Measurements from ENCODE around the gene FBXL19. TPM values are rescaled to one million over a fixed set of nuclear protein-coding genes. Genes with fewer than 3 reads are reported as not detected.

The FBXL19 gene
- total and polyA plus RNA-seq, 2 experiments from 2014 or later: 0.64 to 18.2 TPM

DNA sequence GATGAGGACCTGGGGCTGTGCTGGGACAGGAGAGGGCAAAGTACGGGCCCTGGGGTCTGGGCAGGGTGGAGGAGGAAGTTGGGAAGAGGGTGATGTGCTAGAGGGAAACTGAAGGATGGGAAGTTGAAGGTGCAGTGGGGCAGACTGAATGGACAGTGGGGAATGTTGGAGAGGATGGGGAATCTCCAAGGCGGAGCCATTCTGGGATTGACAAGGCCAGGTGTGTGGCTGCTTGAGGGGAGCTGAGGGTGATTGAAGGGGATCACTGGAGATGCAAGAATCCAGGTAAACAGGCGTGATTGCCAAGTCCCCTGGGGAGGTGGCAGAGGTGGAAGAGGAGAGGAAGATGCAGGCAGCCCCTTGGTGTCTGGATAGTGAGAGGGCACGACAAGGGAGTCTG, 53.1 kb downstream of the FBXL19 start:
- H3K36me3 ChIP-seq (ENCODE audit: low read depth): peaks cover 8% of the 10 kb centered on the region
- in situ Hi-C loops (cut with MboI): loop anchor here (25.0 kb wide), 1 partner anchor 461 kb away; the partner anchor contains the start of genes COX6A2 and ZNF843

DNA sequence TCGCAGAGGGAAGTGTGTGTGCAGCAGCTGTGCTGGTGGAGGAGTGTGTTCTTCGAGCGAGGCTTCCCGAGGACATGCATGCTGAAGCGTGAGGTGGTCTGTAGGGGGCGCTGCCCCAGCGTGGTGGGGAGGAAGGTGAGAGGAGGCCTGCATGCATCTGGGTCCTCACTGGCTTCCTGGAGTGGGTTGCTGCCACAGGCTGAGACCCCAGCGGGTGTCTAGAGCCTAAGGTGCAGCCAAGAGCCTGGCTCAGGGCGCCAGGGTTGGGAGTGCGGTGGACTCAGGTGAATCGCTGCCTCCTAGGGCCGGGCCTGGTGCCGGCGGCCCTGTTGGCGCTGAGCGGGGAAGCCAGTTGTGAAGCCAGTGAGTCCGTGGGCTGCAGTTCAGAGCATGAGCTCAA, 54.1 kb downstream of the FBXL19 start:
- in situ Hi-C loops (cut with MboI): loop anchor here (25.0 kb wide), 1 partner anchor 460 kb away; the partner anchor contains the start of genes COX6A2 and ZNF843
- TF ChIP-seq EZH2phosphoT487 (IDR thresholded peaks at IDR 0.05; ENCODE audit: insufficient read depth, low read depth): no peak
- no peak for TF ChIP-seq EZH2 (IDR thresholded peaks at IDR 0.05; ENCODE audit: insufficient read depth, poor library complexity, severe bottlenecking)
- DNase-seq: peak; percentile 37

More for the DNA sequence above, 53.1 kb downstream of the FBXL19 start:
- no peak overlapping the region for H3K9ac ChIP-seq
- no peak overlapping the region for H3K4me3 ChIP-seq
- H3K9me2 ChIP-seq (ENCODE audit: insufficient read depth): no peaks in the 10 kb centered on the region
- H3K27ac ChIP-seq: no peak overlapping the region
- H3K4me1 ChIP-seq (ENCODE audit: insufficient read depth): no peaks in the 10 kb centered on the region
- no peak overlapping the region for H2AFZ ChIP-seq
- no peak for DNase-seq
- TF ChIP-seq EZH2 (IDR thresholded peaks at IDR 0.05; ENCODE audit: insufficient read depth, poor library complexity, severe bottlenecking) (no peak), EZH2phosphoT487 (IDR thresholded peaks at IDR 0.05; ENCODE audit: insufficient read depth, low read depth) (no peak)
- H3F3A ChIP-seq (ENCODE audit: insufficient read depth): peaks cover 1% of the 10 kb centered on the region; the same call in 1 of the 2 replicates
- no peaks in the 10 kb centered on the region for H3K27me3 ChIP-seq (replicated peaks; ENCODE audit: insufficient read depth)
- WGBS, 2 experiments (ENCODE audit: low coverage in 1 of 2, low lambda C conversion rate in 2 of 2, missing lambda C conversion rate in 2 of 2): 99 to 100% methylated on average over 4 of the region's 4 CpGs
- H3K9me3 ChIP-seq (ENCODE audit: low read depth): no peaks in the 10 kb centered on the region
- H3K79me2 ChIP-seq (ENCODE audit: insufficient read depth): no peaks in the 10 kb centered on the region; the same call in 1 of the 2 replicates
- H3K4me2 ChIP-seq (ENCODE audit: unreplicated experiment): no peak overlapping the region
- no peaks in the 10 kb centered on the region for H4K20me1 ChIP-seq (ENCODE audit: insufficient read depth)

GRCh38 chr16:30979170-30980022, 56.0 kb downstream of the FBXL19 start:
- Histone ChIP-seq H2AFZ (no peak overlapping the region), H3K27ac (no peak overlapping the region), H3K4me1 (ENCODE audit: insufficient read depth) (peaks cover 12% of the 10 kb centered on the region), H3K79me2 (ENCODE audit: insufficient read depth) (no peaks in the 10 kb centered on the region; the same call in 1 of the 2 replicates), H3K4me3 (no peak overlapping the region), H3K36me3 (ENCODE audit: low read depth) (0 out of 2 replicates have a peak, but pooled peaks cover 3% of the 10 kb centered on the region), H3K9me2 (ENCODE audit: insufficient read depth) (no peaks in the 10 kb centered on the region), H3K9me3 (ENCODE audit: low read depth) (no peaks in the 10 kb centered on the region), H3K27me3 (replicated peaks; ENCODE audit: insufficient read depth) (no peaks in the 10 kb centered on the region), H3K4me2 (ENCODE audit: unreplicated experiment) (no peak overlapping the region), H3F3A (ENCODE audit: insufficient read depth) (peaks cover 13% of the 10 kb centered on the region), H3K9ac (no peak overlapping the region), H4K20me1 (ENCODE audit: insufficient read depth) (no peaks in the 10 kb centered on the region)
- in situ Hi-C loops (cut with MboI): loop anchor here (25.0 kb wide), 1 partner anchor 458 kb away; the partner anchor contains the start of genes COX6A2 and ZNF843
- WGBS, 2 experiments (ENCODE audit: low coverage in 1 of 2, low lambda C conversion rate in 2 of 2, missing lambda C conversion rate in 2 of 2): 91 to 95% methylated on average over 28 to 61 of the region's 62 CpGs
- TF ChIP-seq EZH2 (IDR thresholded peaks at IDR 0.05; ENCODE audit: insufficient read depth, poor library complexity, severe bottlenecking): no peak
- no peak for TF ChIP-seq EZH2phosphoT487 (IDR thresholded peaks at IDR 0.05; ENCODE audit: insufficient read depth, low read depth)
- no peak for DNase-seq

More for the DNA sequence above, 54.1 kb downstream of the FBXL19 start:
- no peak overlapping the region for H3K4me2 ChIP-seq (ENCODE audit: unreplicated experiment)
- 76 to 82% methylated on average over 15 to 17 of the region's 17 CpGs for WGBS, 2 experiments (ENCODE audit: low coverage in 1 of 2, low lambda C conversion rate in 2 of 2, missing lambda C conversion rate in 2 of 2)
- no peak overlapping the region for H3K27ac ChIP-seq
- no peaks in the 10 kb centered on the region for H3K9me2 ChIP-seq (ENCODE audit: insufficient read depth)
- H3K79me2 ChIP-seq (ENCODE audit: insufficient read depth): no peaks in the 10 kb centered on the region; the same call in 1 of the 2 replicates
- H3K4me3 ChIP-seq: no peak overlapping the region
- H3K9ac ChIP-seq: no peak overlapping the region
- peaks cover 12% of the 10 kb centered on the region for H3F3A ChIP-seq (ENCODE audit: insufficient read depth)
- H3K36me3 ChIP-seq (ENCODE audit: low read depth): no peaks in the 10 kb centered on the region; the same call in 1 of the 2 replicates
- no peaks in the 10 kb centered on the region for H3K9me3 ChIP-seq (ENCODE audit: low read depth)
- H4K20me1 ChIP-seq (ENCODE audit: insufficient read depth): no peaks in the 10 kb centered on the region
- H3K4me1 ChIP-seq (ENCODE audit: insufficient read depth): peaks cover 4% of the 10 kb centered on the region
- H3K27me3 ChIP-seq (replicated peaks; ENCODE audit: insufficient read depth): no peaks in the 10 kb centered on the region
- H2AFZ ChIP-seq: no peak overlapping the region

GRCh38 chr16:30980023-30980371, 56.6 kb downstream of the FBXL19 start:
- in situ Hi-C loops (cut with MboI): loop anchor here (25.0 kb wide), 1 partner anchor 457 kb away; the partner anchor contains the start of genes COX6A2 and ZNF843
- H3K27me3 ChIP-seq (replicated peaks; ENCODE audit: insufficient read depth): no peaks in the 10 kb centered on the region
- TF ChIP-seq EZH2 (IDR thresholded peaks at IDR 0.05; ENCODE audit: insufficient read depth, poor library complexity, severe bottlenecking) (no peak), EZH2phosphoT487 (IDR thresholded peaks at IDR 0.05; ENCODE audit: insufficient read depth, low read depth) (no peak)
- 0 out of 2 replicates have a peak, but pooled peaks cover 3% of the 10 kb centered on the region for H3K36me3 ChIP-seq (ENCODE audit: low read depth)
- H3K79me2 ChIP-seq (ENCODE audit: insufficient read depth): no peaks in the 10 kb centered on the region; the same call in 1 of the 2 replicates
- H3F3A ChIP-seq (ENCODE audit: insufficient read depth): peaks cover 13% of the 10 kb centered on the region
- peaks cover 12% of the 10 kb centered on the region for H3K4me1 ChIP-seq (ENCODE audit: insufficient read depth)
- H2AFZ ChIP-seq: no peak overlapping the region
- DNase-seq: no peak
- no peak overlapping the region for H3K4me3 ChIP-seq
- H3K9me3 ChIP-seq (ENCODE audit: low read depth): no peaks in the 10 kb centered on the region
- no peak overlapping the region for H3K27ac ChIP-seq
- no peaks in the 10 kb centered on the region for H4K20me1 ChIP-seq (ENCODE audit: insufficient read depth)
- 94 to 96% methylated on average over 10 to 15 of the region's 15 CpGs for WGBS, 2 experiments (ENCODE audit: low coverage in 1 of 2, low lambda C conversion rate in 2 of 2, missing lambda C conversion rate in 2 of 2)
- H3K9me2 ChIP-seq (ENCODE audit: insufficient read depth): no peaks in the 10 kb centered on the region
- H3K9ac ChIP-seq: no peak overlapping the region
- H3K4me2 ChIP-seq (ENCODE audit: unreplicated experiment): no peak overlapping the region
